Umbilical cord (tissue), 2 donors: ENCODE results near the gene HPD. TPM values are rescaled to one million over a fixed set of nuclear protein-coding genes. Genes with fewer than 3 reads are reported as not detected.
"Not testable (repeated sequence)": the region's sequence is repeated elsewhere in the genome, so short reads cannot be mapped to it uniquely, and the experiment has no call there.

ENCODE experiments used
- DNase-seq: peaks from one replicate; pipeline ENCODE4 v3.0.0-alpha.2; 2015; ENCODE audit warnings: low spot score
- total RNA-seq: library from RNA; depleted of rRNA; stranded (reverse); fragments of >200 nt; gene quantifications from one replicate; pipeline ENCODE4 v1.2.3, GENCODE V29; 2014; ENCODE audit warnings: low replicate concordance; ENCODE audit not compliant: insufficient read depth

The HPD gene
- total RNA-seq, 1 donor from 2014 or later, result not detected

DNA sequence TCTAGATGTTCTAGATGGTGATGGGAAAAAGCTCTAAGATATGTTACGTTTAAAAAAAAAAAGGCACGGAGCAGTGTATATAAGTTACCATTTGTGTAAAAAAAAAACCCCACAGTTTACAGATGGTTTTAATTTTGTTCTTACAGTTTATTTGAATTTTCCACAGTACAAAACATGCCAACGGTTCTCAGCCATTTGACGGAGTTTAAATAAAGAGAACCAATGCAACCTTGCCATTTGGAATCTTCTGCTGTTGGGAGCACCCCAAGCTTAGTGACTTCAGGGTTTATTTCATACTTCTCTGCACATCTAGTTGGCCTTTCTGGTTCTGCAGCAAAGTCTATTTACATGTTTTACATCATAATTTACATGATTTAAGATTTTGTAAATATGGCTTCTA, 7.7 kb upstream of the HPD start:
- no peak for DNase-seq

DNA sequence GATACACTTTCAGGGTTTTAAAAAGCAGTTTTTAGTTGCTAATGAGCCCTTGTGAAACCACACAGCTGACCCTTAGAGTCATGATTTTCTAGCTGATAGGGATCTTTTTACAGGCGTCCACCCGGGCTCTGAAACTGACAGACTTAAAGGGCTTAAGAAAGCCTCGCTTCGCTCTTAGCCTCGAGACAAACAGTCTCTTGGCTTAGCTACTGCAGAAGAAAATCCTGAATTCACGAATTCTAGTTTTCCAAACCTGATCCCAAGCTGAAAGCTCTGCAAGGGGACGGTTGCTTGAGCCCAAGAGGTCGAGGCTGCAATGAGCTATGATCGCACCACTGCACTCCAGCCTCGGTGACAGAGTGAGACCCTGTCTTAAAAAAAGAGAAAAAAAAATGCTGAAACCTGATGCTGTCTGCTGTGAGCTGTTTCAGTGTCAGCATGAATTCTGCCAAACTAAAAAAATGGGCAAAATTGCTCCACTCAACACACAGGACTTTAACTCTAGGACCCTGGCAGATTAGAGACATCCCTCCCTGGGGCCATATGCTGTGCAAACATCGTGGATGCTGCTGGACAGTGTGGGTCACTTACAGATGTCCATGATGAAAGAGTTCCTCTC, 3.1 kb upstream of the HPD start:
- DNase-seq, result peak; percentile 85

GRCh38 chr12:121860699-121861098, 2.0 kb upstream of the HPD start:
- DNase-seq, result not testable (repeated sequence)

DNA sequence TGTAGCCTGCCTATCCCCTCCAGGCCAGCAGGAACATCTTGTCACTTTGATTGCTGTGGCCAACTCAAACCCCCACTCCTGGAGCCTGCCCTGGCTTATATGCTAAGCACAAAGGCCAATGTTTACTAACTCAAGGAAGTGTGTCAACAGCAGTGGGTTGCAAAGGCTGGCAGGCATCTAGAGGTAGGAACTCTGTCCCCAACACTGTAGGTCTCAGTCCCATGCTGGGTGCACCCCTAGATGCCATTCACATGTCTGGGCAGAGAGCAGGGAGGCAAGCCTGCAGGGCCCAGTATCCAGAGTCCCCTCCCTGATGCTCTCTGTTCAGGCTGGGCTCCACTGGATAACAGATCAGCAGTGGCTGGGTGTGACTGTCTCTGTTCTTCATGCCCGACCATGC, 1.6 kb upstream of the HPD start:
- DNase-seq, result no peak

- DNase-seq, result no peak
These were observed 369 bp downstream of the HPD start for GRCh38 chr12:121858318-121858661.

- DNase-seq, result no peak
These were observed 1.1 kb downstream of the HPD start for GRCh38 chr12:121857322-121858246.

GRCh38 chr12:121852392-121852791, 6.3 kb downstream of the HPD start:
- not testable (repeated sequence) for DNase-seq

GRCh38 chr12:121849665-121850064, 9.0 kb downstream of the HPD start:
- DNase-seq, result no peak

DNA sequence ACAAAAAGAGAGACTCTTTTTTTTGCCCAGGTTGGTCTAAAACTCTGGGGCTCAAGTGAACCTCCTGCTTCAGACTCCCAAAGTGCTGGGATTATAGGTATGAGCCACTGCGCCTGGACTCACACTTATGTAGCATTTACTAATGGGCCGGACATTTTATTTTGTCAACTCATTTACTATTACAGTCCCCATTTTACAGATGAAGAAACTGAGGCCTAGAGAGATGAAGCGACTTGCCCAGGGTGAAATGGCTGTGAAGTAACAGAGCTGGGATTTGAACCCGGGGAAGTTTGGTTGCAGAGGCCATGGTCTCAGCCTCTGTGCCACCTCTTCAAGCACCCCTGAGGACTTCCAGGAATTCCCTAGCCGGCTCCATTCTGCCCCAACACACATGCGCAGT, 9.4 kb downstream of the HPD start:
- no peak for DNase-seq

GRCh38 chr12:121845701-121846100, 13.0 kb downstream of the HPD start:
- DNase-seq, result no peak

GRCh38 chr12:121843236-121843982, 15.2 kb downstream of the HPD start:
- no peak for DNase-seq

DNA sequence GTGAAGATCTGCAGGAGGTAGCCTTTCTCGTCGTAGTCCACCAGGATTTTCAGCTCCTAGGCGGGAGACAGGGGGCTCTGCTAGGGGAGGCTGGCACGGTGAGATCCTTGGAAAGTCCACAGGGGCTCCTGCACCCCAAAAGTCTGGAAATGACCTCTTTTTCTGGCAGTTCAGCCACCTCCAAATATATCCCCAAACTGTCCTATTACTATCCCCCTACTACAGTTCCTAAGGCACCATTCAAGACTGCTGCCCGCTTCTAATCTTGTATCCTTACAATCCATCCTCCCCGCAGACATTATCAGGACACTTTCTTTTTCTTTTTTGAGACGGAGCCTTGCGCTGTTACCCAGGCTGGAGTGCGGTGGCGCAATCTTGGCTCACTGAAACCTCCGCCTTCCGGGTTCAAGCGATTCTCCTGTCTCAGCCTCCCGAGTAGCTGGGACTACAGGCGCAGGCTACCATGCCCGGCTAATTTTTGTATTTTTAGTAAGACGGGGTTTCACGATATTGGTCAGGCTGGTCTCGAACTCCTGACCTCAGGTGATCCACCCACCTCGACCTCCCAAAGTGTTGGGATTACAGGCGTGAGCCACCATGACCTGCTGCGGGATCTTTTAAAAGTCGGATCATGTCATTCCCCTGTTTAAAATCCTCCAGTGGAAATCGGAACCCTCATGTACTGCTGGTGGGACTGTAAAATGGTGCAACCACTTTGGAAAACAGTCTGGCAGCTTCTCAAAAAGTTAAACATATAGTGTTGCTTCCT, 18.5 kb downstream of the HPD start:
- DNase-seq, result no peak

DNA sequence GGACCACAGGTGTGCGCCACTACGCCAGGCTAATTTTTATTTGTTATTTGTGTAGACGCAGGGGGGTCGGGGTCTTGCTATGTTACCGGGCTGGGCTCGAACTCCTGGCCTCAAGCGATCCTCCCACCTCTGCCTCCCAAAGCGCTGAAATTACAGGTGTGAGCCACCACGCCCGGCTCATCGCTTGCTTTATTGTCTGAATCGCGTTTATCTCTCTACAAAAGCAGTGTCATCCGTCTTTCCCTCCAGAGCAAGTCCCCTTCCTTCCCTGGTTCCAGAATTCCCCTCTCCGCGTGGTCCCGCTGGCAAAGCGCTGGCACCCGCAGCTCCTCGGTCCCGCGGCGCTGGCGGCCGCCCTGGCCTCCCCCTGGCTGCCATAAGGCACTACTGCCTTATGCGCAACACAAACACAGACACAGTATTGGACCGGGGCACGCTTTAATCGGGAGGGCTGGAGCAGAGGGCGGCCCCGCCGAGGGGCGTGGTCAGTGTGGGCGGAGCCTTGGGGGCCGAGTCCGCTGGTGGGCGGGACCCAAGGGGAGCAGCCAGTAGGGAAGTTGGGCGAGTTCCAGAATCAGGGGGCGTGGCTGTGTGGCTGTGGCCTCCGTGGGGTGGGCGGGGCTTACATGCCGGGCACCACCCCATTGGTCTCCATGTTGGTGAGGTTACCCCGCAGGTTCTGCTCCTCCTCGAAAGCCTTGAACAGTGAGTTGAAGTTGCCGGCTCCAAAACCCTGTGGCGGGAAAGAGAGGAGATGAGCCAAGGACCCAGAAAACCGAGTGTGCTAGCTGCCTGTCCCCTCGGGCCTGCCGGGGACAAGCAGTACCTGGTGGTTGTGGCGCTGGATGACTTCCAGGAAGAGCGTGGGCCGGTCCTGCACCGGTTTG, 19.3 kb downstream of the HPD start:
- DNase-seq, result peak; percentile 98

GRCh38 chr12:121838126-121838525, 20.5 kb downstream of the HPD start:
- no peak for DNase-seq

DNA sequence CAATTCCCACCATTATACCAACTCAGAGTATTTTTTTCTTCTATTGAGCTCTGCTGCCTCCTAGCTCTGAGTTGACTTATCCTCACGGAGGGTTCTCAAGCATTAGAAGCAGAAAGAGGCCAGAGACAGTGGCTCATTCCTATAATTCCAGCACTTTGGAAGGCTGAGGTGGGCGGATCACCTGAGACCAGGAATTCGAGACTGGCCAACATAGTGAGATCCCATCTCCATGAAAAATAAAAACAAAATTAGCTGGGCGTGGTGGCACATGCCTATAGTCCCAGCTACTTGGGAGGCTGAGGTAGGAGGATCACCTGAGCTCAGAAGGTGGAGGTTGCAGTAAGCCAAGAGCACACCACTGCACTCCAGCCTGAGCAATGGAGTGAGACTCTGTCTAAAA, 21.0 kb downstream of the HPD start:
- DNase-seq, result no peak

GRCh38 chr12:121831571-121832245, 27.0 kb downstream of the HPD start:
- no peak for DNase-seq

DNA sequence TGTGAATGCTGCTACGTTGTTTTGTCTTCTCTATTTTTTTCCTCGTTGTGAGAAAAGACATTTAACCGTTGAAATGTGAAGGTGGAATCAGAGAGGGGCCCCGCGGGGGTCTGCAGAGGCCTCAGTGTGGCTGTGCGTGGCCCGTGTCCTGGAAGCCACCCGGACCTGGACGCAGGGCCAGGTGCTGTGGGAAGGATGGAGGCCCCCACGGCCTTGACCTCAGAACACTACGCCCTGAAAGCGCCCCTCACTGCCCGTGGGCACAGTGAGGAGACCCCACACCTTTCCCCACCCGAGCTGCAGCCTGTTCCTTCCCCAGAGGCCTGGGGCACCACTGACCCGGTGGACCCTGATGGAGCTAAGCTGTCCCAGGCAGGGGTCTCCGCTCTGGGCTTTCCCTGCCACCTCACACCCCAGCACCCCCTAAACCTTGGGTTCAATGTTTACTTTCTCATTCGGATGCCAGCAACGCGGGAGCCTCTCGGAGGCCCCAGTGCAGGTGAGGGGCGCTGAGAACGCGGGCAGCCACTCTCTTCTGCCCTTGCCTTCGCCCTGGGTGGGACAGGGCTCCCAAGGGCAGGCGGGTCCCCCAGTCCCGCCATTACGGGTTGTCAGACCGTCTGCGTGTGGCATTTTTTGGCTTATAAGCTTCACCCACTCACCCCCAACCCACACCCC, 27.9 kb downstream of the HPD start:
- no peak for DNase-seq

DNA sequence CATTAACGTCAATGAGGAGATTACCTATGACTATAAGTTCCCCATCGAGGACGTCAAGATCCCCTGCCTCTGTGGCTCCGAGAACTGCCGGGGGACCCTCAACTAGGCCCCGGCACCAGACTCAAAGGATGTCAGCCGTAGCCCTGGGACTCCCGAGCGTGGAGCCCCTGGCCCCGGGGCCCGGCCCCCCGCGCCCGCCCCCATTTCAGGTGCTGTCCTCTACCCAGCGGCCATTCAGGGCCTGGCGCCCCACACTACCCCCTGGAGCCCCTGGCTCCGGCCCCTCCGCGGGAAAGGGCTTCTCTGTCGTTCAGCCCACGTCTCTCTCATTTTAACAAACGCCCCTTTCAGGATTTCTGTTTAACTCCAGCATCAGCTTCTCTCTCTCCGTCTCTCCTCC, 28.5 kb downstream of the HPD start:
- DNase-seq, result no peak

DNA sequence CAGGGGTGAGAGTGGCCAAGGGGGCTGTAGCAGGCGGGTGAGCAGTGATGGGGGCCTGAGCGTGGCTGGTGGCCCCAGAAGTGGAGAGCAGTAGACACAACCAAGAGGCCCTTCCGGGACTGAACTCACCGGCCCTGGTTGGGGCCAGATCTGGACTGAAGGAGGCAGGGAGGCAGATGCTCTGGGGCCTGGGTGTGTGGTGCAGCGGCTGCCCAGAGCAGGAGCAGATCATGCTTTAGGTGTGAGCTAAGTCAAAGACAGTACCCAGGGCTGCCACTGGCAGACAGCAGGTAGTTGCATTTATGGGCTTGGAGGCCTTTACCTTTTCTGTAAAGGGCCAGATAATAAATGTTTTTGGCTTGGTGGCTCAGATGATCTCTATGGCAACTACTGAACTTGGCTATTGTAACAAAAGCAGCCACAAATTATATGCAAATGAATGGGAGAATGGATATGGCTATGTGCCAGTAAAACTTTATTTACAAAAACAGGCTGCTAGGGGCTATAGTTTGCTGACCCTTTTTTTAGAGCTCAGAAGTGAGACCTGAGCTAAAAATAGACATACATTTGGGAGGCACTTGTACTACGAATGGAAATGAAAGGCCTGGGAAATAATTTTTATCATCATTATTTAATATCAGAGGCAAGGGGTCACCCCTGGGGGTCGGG, 29.3 kb downstream of the HPD start:
- DNase-seq, result no peak
